Lung (tissue), 12 donors: ENCODE measurements around the gene CETN3. TPM values are rescaled to one million over a fixed set of nuclear protein-coding genes. Genes with fewer than 3 reads are reported as not detected.

Experiments
- ATAC-seq: fragments of 200-7000 bp; cut with Tn5 transposase; one replicate; pipeline ENCODE4 v1.9.1; 2020; ENCODE audit warnings: moderate number of reproducible peaks; ENCODE audit not compliant: insufficient read depth, low FRiP score
- DNase-seq, 3 donors: peaks; one replicate each; pipeline ENCODE4 v3.0.0-alpha.2; 2013 to 2017
- H3K27ac ChIP-seq, 2 donors: one replicate each; pipeline ENCODE4 v1.5.1; 2013; ENCODE audit warnings: mild to moderate bottlenecking in 2 of 2, moderate library complexity in 2 of 2, control low read depth in 1 of 2, inconsistent platforms in 1 of 2, low read depth in 1 of 2, low read length in 1 of 2
- H3K27me3 ChIP-seq, 3 donors: one replicate each; pipeline ENCODE4 v1.5.1; 2013; ENCODE audit warnings: low read length in 2 of 3; ENCODE audit not compliant: control insufficient read depth in 3 of 3, insufficient read depth in 3 of 3
- H3K36me3 ChIP-seq, 4 donors: one replicate each; pipeline ENCODE4 v1.5.1; 2013; ENCODE audit warnings: low read length in 4 of 4, mild to moderate bottlenecking in 1 of 4, moderate library complexity in 1 of 4; ENCODE audit not compliant: control insufficient read depth in 4 of 4, insufficient read depth in 4 of 4
- H3K4me1 ChIP-seq, 5 donors: one replicate each; pipeline ENCODE4 v1.5.1; 2013; ENCODE audit warnings: low read length in 5 of 5, mild to moderate bottlenecking in 2 of 5, moderate library complexity in 1 of 5; ENCODE audit not compliant: control insufficient read depth in 5 of 5, insufficient read depth in 5 of 5
- H3K4me3 ChIP-seq: one replicate; pipeline ENCODE4 v1.5.1; 2013; ENCODE audit warnings: mild to moderate bottlenecking, control low read depth, moderate library complexity
- H3K9ac ChIP-seq, 2 donors: one replicate each; pipeline ENCODE4 v1.5.1; 2013; ENCODE audit warnings: low read length in 2 of 2, control low read depth in 1 of 2; ENCODE audit not compliant: insufficient read depth in 1 of 2
- H3K9me3 ChIP-seq, 4 donors: one replicate each; pipeline ENCODE4 v1.5.1; 2013; ENCODE audit warnings: low read length in 3 of 4, mild to moderate bottlenecking in 1 of 4, moderate library complexity in 1 of 4; ENCODE audit not compliant: control insufficient read depth in 4 of 4, insufficient read depth in 3 of 4
- WGBS, 2 donors: extraction: QIAGEN DNeasy Blood & Tissue Kit; methylation state at CpG; one replicate each; pipeline ENCODE4 v1.1.7; 2013; 5-methylcytosine and 5-hydroxymethylcytosine counted together
- polyA plus RNA-seq, 2 donors: library from polyadenylated mRNA; stranded (reverse); fragments of 200-250 nt; gene quantifications; one replicate each; pipeline ENCODE4 v1.2.1, GENCODE V29; 2013
- total RNA-seq, 2 donors: library from RNA; depleted of rRNA in 1 of 2; stranded (reverse); fragments of >200 nt in 1 of 2; gene quantifications; one replicate each; pipeline ENCODE4 v1.2.1, GENCODE V29; 2014 to 2021
- TF ChIP-seq, protein P1 (sequence below): IDR thresholded peaks from 2 replicates; pipeline ENCODE4 v1.5.1; 2012; ENCODE audit warnings: mild to moderate bottlenecking; ENCODE audit errors: control extremely low read depth, extremely low read depth
- donor health status: control.
- donor health status: control.
- donor health status: Bipolar disorder and iron deficiency.
- donor health status: healthy.
- donor health status: DM: yes; HTN: yes; CAD: no.

CETN3 gene
- total and polyA plus RNA-seq, 4 donors = 15.7 to 43.8 (median 22.0) TPM

DNA sequence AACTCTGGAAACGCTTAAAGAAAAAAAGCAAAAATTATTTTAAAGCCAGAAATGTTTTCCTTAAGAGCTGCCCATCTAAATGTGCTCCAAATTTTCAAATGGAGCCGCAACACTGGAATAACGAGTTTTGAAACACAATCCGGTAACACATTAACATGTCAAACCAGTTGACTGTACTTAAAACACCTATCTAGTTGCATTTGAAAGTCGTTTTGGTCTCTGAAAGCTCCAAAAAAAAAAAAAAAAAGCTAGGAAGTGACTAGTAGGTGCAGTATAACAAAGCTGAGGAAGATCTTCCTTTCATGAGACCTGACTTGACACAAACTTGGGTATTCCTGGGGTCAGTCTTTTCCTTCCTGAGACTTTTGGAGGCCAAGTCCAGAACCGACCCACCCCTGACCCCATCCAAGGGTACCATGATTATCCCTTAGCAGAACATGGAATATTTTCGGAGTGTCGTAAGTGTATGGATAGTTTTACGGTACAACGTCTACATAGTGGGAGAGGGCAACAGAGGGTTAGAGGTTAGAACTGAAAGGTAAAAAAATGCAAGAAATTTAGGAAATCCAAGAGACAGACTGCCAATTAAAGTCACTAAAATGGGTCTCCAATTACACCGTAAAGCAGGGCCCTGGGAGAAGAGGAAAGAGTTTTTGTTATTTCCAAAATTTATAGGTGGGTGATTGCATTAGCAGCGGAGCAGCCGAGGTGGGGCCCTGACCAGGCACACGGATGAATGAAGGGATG, 812 bp downstream of the CETN3 start:
- 19 to 20% methylated on average over 14 of the region's 14 CpGs for WGBS, 2 donors

DNA sequence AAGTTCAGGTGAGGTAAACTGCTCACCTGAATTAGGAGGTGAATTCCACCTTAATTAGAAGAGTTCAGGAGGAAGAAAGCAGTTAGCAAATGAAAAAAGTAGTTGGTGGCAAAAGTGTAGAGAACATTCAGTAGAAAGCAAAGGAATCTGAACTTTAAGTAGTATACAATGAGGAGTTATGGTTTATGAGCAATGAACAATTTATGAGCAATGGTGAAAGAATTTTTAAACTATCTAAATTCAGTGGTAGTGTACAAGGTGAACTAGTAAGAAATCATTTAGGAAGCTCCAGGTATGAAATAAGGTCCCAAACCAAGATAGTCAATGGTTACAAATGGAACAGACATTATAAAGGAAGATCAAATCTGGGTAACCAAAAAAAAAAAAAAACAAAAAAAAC, 3.1 kb downstream of the CETN3 start:
- peaks cover 0 to 13% (median 2%) of the 10 kb centered on the region in 4 donors for H3K36me3 ChIP-seq
- no peaks in the 10 kb centered on the region for H3K27me3 ChIP-seq
- no peak overlapping the region for H3K4me3 ChIP-seq
- TF ChIP-seq, protein P1, sequence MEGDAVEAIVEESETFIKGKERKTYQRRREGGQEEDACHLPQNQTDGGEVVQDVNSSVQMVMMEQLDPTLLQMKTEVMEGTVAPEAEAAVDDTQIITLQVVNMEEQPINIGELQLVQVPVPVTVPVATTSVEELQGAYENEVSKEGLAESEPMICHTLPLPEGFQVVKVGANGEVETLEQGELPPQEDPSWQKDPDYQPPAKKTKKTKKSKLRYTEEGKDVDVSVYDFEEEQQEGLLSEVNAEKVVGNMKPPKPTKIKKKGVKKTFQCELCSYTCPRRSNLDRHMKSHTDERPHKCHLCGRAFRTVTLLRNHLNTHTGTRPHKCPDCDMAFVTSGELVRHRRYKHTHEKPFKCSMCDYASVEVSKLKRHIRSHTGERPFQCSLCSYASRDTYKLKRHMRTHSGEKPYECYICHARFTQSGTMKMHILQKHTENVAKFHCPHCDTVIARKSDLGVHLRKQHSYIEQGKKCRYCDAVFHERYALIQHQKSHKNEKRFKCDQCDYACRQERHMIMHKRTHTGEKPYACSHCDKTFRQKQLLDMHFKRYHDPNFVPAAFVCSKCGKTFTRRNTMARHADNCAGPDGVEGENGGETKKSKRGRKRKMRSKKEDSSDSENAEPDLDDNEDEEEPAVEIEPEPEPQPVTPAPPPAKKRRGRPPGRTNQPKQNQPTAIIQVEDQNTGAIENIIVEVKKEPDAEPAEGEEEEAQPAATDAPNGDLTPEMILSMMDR = no peak
- no peak overlapping the region for H3K27ac ChIP-seq
- H3K4me1 ChIP-seq = peaks cover 0 to 18% (median 0%) of the 10 kb centered on the region in 5 donors
- ATAC-seq = no peak
- DNase-seq = no peak
- H3K9ac ChIP-seq = no peak overlapping the region
- H3K9me3 ChIP-seq = no peaks in the 10 kb centered on the region

More for the DNA sequence above, 812 bp downstream of the CETN3 start:
- H3K27me3 ChIP-seq = no peaks in the 10 kb centered on the region
- TF ChIP-seq, protein P1 = no peak
- peak overlapping the region; percentile 66 for H3K4me3 ChIP-seq
- H3K27ac ChIP-seq = peak overlapping the region; percentile 93 to 98
- ATAC-seq (no peak), DNase-seq (peak in 2 of 3 donors; percentile 61 to 70)
- no peaks in the 10 kb centered on the region for H3K9me3 ChIP-seq
- H3K9ac ChIP-seq = peak overlapping the region; percentile 86 to 98
- peaks cover 0 to 18% (median 0%) of the 10 kb centered on the region in 5 donors for H3K4me1 ChIP-seq
- peaks cover 0 to 13% (median 2%) of the 10 kb centered on the region in 4 donors for H3K36me3 ChIP-seq

DNA sequence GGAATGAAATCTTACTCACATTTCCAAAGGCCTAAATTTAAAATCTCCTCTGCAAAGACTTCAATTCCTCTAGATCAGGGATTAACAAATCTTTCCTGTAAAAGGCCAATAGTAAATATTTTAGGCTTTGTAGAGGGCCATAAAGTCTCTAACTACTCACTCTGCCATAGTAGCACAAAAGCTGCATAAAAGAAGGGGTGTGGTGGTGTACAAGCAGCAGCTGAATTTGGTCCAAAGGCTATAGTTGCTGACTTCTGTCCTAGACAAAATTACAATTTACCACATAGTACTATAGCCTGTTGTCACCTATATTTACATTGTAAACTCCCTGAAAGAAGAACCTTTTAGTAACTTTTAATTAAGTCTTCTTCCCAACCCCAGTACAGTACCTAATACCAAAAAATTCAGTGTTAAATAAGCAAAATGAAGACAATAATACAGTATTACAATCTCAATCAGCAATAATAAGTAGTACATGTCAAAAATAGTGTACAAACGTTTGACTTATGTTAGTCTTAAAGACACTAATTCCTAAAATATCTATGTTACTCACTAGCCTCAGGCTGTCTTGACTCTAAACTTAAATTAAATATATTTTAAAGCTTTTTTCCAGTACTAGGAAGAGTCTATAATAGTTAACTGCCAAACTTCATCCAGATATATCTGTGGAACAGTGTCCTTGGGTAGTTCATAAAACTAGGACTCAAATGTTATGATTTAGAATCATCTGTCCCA, 6.9 kb downstream of the CETN3 start:
- DNase-seq (no peak), ATAC-seq (no peak)
- Histone ChIP-seq H3K4me1 (peaks cover 0 to 5% (median 0%) of the 10 kb centered on the region in 5 donors), H3K27me3 (no peaks in the 10 kb centered on the region), H3K36me3 (peaks cover 3 to 15% (median 8%) of the 10 kb centered on the region in 4 donors), H3K9me3 (no peaks in the 10 kb centered on the region), H3K9ac (no peak overlapping the region), H3K4me3 (no peak overlapping the region), H3K27ac (peak overlapping the region in 1 of 2 donors; percentile 21)
- TF ChIP-seq, protein P1 = no peak
- WGBS, 2 donors = 83% methylated on average over 1 of the region's 1 CpG
